ENCODE measurements around the gene ZNF785.
"Not testable (repeated sequence)": the region's sequence is repeated elsewhere in the genome, so short reads cannot be mapped to it uniquely, and the experiment has no call there.

Gene ZNF785

GRCh38 chr16:30601966-30602365 lies 16.5 kb upstream of the ZNF785 start:
- no peak for DNase-seq

- no peak for DNase-seq
Observed at GRCh38 chr16:30600929-30601328, 15.4 kb upstream of the ZNF785 start.

GRCh38 chr16:30600215-30600614 lies 14.7 kb upstream of the ZNF785 start:
- DNase-seq, result no peak

- no peak for DNase-seq
Observed at GRCh38 chr16:30592871-30593270, 7.4 kb upstream of the ZNF785 start.

- DNase-seq, result not testable (repeated sequence)
Observed at GRCh38 chr16:30590869-30591268, 5.4 kb upstream of the ZNF785 start.

- not testable (repeated sequence) for DNase-seq
Observed at GRCh38 chr16:30589582-30589981, 4.1 kb upstream of the ZNF785 start.

GRCh38 chr16:30588651-30589050 lies 3.2 kb upstream of the ZNF785 start:
- DNase-seq, result no peak

GRCh38 chr16:30585022-30585399 lies 486 bp downstream of the ZNF785 start:
- no peak for DNase-seq

- no peak for DNase-seq
Observed at GRCh38 chr16:30582611-30583340, 2.7 kb downstream of the ZNF785 start.

- DNase-seq, result no peak
Observed at GRCh38 chr16:30581457-30581856, 4.0 kb downstream of the ZNF785 start.

- no peak for DNase-seq
Observed at GRCh38 chr16:30574678-30575077, 10.8 kb downstream of the ZNF785 start.

GRCh38 chr16:30571445-30572322 lies 13.8 kb downstream of the ZNF785 start, which contains the start of gene ZNF688:
Gene ZNF688 (minus strand): TSS chr16:30571714. CDS start chr16:30571629, 85 bp downstream.
- DNase-seq, result peak; percentile 94

- DNase-seq, result no peak
Observed at GRCh38 chr16:30570636-30571444, 14.7 kb downstream of the ZNF785 start.

- no peak for DNase-seq
Observed at GRCh38 chr16:30569746-30570635, 15.5 kb downstream of the ZNF785 start.

GRCh38 chr16:30569281-30569680 lies 16.2 kb downstream of the ZNF785 start:
- no peak for DNase-seq

GRCh38 chr16:30567991-30568638 lies 17.4 kb downstream of the ZNF785 start:
- DNase-seq, result no peak

GRCh38 chr16:30567160-30567990 lies 18.1 kb downstream of the ZNF785 start:
- DNase-seq, result no peak

GRCh38 chr16:30566531-30566930 lies 19.0 kb downstream of the ZNF785 start:
- no peak for DNase-seq

GRCh38 chr16:30565984-30566383 lies 19.5 kb downstream of the ZNF785 start:
- no peak for DNase-seq

GRCh38 chr16:30565526-30565925 lies 20.0 kb downstream of the ZNF785 start:
- no peak for DNase-seq

GRCh38 chr16:30562021-30562420 lies 23.5 kb downstream of the ZNF785 start:
- DNase-seq, result no peak

Measured in amniotic stem cell (primary cell).